Gastrocnemius medialis (tissue), 4 donors: ENCODE data around the gene ENOX1. TPM values are rescaled to one million over a fixed set of nuclear protein-coding genes. Genes with fewer than 3 reads are reported as not detected.

Experiments
- ATAC-seq, 2 donors: fragments of 150-250 bp; one replicate each; pipeline ENCODE4 v1.9.1; 2016
- DNase-seq, 2 donors: peaks; one replicate each; pipeline ENCODE4 v3.0.0-alpha.2; 2019
- H3K27ac ChIP-seq, 4 donors: fragments of 200-600 bp; sonication (generic); 1 replicate in 1 of 4; 2 replicates in 3 of 4; pipeline ENCODE4 v1.5.1; 2016 to 2018; ENCODE audit warnings: mild to moderate bottlenecking in 2 of 4, moderate library complexity in 1 of 4
- H3K27me3 ChIP-seq, 3 donors: fragments of 200-600 bp; sonication (generic) in 2 of 3; 1 replicate in 1 of 3; 2 replicates in 2 of 3; pipeline versions ENCODE4 v1.5.1 to v1.6.0; 2016 to 2019; ENCODE audit warnings: mild to moderate bottlenecking in 1 of 3, moderate library complexity in 1 of 3
- H3K36me3 ChIP-seq, 2 donors: fragments of 200-600 bp; sonication (generic) in 1 of 2; one replicate each; pipeline ENCODE4 v1.5.1; 2017 to 2018
- H3K4me1 ChIP-seq, 2 donors: fragments of 200-600 bp; sonication (generic) in 1 of 2; one replicate each; pipeline ENCODE4 v1.5.1; 2016 to 2017; ENCODE audit warnings: mild to moderate bottlenecking in 2 of 2
- H3K4me3 ChIP-seq, 4 donors: fragments of 200-600 bp; sonication (generic) in 3 of 4; 1 replicate in 1 of 4; 2 replicates in 3 of 4; pipeline ENCODE4 v1.5.1; 2016 to 2019; ENCODE audit warnings: mild to moderate bottlenecking in 2 of 4
- H3K9me3 ChIP-seq, 3 donors: fragments of 200-600 bp; sonication (generic) in 2 of 3; 1 replicate in 1 of 3; 2 replicates in 2 of 3; pipeline ENCODE4 v1.5.1; 2016 to 2019
- POLR2A ChIP-seq, 2 donors: fragments of 450-650 bp; IDR thresholded peaks; one replicate each; pipeline ENCODE4 v1.6.1; 2017; ENCODE audit warnings: antibody characterized with exemption in 2 of 2, mild to moderate bottlenecking in 2 of 2, moderate library complexity in 2 of 2
- in situ Hi-C, 4 donors: fragments of 200-750 bp; cut with MboI; loops; one replicate each; pipeline versions ENCODE4 v1.15.0 to v1.8.0; 2017; ENCODE audit warnings: low sequenced_read_pairs in 4 of 4
- intact Hi-C: fragments of 100-400 bp; cut with DNase I; formaldehyde crosslinking; loops from one replicate; pipeline ENCODE4 v1.15.1; 2023; ENCODE audit warnings: low total_unique reads
- total RNA-seq, 4 donors: library from RNA; depleted of rRNA; stranded (reverse); fragments of >200 nt; gene quantifications; one replicate each; pipeline versions ENCODE4 v1.1.0 to v1.2.3, GENCODE V29; 2016
- TF ChIP-seq, protein P1 (sequence below), 5 experiments: fragments of 450-650 bp in 3 of 5; fragments of 200-600 bp in 2 of 5; sonication (generic) in 2 of 5; IDR thresholded peaks in 4 of 5; conservative IDR thresholded peaks in 1 of 5; 1 replicate in 4 of 5; 2 replicates in 1 of 5; pipeline ENCODE4 v1.5.1; 2016 to 2019; ENCODE audit warnings: antibody characterized with exemption in 5 of 5, mild to moderate bottlenecking in 3 of 5, moderate library complexity in 3 of 5

Gene ENOX1
- total RNA-seq, 4 donors from 2014 or later = 0.46 to 3.5 (median 1.8) TPM

DNA sequence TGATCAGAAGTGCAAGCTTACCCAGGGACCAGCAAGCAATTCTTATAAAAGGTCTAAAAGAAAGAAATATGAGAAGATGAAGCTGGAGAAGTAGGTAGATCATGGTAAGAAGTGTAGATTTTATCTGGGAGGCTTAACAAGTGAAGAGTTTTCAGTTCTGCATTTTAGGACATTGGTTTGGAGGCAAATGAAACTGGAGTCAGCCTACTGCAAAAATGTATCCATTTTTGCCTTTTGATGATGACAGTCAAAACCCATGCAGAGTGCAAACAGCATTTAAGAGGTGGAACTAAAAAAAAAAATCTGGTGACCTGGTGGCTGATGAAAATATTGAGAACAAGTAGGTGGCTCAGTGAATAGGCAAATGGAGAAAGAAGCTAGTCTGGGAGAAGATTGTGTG, 546.5 kb downstream of the ENOX1 start:
- Histone ChIP-seq H3K36me3 (no peaks in the 10 kb centered on the region), H3K9me3 (no peaks in the 10 kb centered on the region), H3K27ac (no peak overlapping the region), H3K4me3 (no peak overlapping the region), H3K4me1 (no peaks in the 10 kb centered on the region), H3K27me3 (no peaks in the 10 kb centered on the region)
- DNase-seq = no peak
- intact Hi-C loops (no loop called here), in situ Hi-C loops (no loop called here)
- TF ChIP-seq, protein P1, sequence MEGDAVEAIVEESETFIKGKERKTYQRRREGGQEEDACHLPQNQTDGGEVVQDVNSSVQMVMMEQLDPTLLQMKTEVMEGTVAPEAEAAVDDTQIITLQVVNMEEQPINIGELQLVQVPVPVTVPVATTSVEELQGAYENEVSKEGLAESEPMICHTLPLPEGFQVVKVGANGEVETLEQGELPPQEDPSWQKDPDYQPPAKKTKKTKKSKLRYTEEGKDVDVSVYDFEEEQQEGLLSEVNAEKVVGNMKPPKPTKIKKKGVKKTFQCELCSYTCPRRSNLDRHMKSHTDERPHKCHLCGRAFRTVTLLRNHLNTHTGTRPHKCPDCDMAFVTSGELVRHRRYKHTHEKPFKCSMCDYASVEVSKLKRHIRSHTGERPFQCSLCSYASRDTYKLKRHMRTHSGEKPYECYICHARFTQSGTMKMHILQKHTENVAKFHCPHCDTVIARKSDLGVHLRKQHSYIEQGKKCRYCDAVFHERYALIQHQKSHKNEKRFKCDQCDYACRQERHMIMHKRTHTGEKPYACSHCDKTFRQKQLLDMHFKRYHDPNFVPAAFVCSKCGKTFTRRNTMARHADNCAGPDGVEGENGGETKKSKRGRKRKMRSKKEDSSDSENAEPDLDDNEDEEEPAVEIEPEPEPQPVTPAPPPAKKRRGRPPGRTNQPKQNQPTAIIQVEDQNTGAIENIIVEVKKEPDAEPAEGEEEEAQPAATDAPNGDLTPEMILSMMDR (IDR thresholded peaks at IDR 0.05 in 4 of 5, conservative IDR thresholded peaks at IDR 0.05 in 1 of 5) = no peak
- no peak for TF ChIP-seq POLR2A (IDR thresholded peaks at IDR 0.05)
- no peak for ATAC-seq

DNA sequence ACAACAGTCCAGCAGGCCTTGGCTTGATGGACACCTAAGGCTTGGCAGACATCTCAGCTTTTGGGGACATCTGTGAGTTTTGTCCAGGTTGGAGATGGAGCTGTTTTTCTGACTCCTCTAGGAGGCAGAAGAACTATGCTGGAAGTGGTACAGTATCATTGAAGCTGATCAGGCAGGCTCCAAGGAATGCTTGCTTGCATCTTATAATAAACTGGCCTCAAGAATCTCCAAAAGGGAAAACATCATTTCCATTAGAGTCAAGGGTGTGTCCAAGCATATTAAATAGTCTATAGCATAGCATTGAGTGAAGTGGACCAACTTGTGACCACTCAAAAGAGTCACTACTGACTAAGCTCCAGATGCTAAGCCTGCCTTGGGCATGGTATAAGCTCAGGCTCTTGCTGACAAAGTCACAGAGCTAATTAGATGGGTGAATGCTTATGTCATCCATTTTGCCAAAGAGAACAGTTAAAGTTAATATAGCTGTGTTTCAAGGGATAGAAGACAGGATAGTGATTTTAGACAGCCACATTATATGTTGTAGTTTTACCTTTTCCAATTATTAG, 547.4 kb downstream of the ENOX1 start:
- H3K27ac ChIP-seq = no peak overlapping the region
- TF ChIP-seq, protein P1 (IDR thresholded peaks at IDR 0.05 in 4 of 5, conservative IDR thresholded peaks at IDR 0.05 in 1 of 5) = no peak
- TF ChIP-seq POLR2A (IDR thresholded peaks at IDR 0.05) = no peak
- no peaks in the 10 kb centered on the region for H3K4me1 ChIP-seq
- no peaks in the 10 kb centered on the region for H3K9me3 ChIP-seq
- DNase-seq (no peak), ATAC-seq (no peak)
- intact Hi-C loops = no loop called here
- in situ Hi-C loops = no loop called here
- no peaks in the 10 kb centered on the region for H3K36me3 ChIP-seq
- no peaks in the 10 kb centered on the region for H3K27me3 ChIP-seq
- H3K4me3 ChIP-seq = no peak overlapping the region

DNA sequence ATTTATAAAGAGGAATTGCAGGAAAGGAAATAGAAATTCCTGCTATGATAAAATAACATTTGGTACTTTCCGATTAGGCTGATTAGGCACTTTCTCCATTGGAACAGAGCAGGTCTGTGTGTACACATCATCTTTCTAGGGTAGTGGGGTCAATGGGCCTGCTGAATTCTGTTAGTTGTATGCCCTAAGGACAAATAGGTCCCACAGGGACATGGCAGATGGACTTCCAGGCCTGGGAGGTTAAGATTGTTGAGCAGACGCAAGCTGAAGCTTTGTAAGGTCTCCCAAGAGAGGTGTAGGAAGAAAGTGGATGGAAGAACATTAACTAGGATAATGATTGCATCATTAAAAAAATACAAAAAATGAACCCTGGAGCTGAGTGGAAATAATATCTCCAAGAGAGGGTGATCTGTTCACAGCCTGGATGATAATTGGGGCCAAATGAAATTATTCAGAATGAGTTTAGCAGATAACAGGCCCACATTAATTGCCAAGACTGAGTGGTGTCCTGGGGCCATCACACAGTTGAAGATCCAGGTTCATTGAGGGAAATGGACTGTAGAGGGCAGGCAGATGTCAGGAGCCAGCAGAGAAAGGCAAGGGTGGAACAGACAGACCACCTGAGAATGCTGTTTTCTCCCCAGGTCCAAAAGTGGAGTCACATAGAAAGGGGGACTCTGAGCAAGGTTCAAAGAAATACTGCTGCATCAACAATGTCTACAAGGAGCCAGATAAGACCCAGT, 548.3 kb downstream of the ENOX1 start:
- H3K4me3 ChIP-seq = no peak overlapping the region
- TF ChIP-seq, protein P1 (IDR thresholded peaks at IDR 0.05 in 4 of 5, conservative IDR thresholded peaks at IDR 0.05 in 1 of 5) = no peak
- no peak for TF ChIP-seq POLR2A (IDR thresholded peaks at IDR 0.05)

DNA sequence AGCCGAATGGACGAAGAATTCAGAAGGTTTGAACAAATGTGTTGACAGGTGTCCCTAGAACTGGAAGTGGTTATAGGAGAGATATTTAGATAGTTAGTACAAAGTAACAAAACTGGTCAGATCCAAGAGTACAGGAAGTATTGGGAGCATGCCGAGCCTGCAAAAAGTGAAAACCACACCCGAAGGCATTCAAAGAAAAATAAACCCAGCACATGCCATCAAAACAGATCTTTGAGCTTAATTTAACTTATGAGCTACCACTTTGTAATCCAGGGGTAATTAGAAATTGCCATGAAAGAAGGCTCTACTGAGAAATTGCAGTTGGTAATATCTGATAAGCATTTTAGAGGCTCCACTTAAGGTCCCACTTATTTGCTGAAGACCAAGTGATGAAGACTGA, 549.2 kb downstream of the ENOX1 start:
- no peaks in the 10 kb centered on the region for H3K36me3 ChIP-seq
- TF ChIP-seq POLR2A (IDR thresholded peaks at IDR 0.05) = no peak
- TF ChIP-seq, protein P1 (IDR thresholded peaks at IDR 0.05 in 4 of 5, conservative IDR thresholded peaks at IDR 0.05 in 1 of 5) = no peak
- intact Hi-C loops (no loop called here), in situ Hi-C loops (no loop called here)
- H3K4me1 ChIP-seq = no peaks in the 10 kb centered on the region
- no peaks in the 10 kb centered on the region for H3K27me3 ChIP-seq
- DNase-seq = no peak
- no peak for ATAC-seq
- H3K9me3 ChIP-seq = no peaks in the 10 kb centered on the region
- no peak overlapping the region for H3K4me3 ChIP-seq
- H3K27ac ChIP-seq = no peak overlapping the region

More for the DNA sequence above, 548.3 kb downstream of the ENOX1 start:
- H3K4me1 ChIP-seq = no peaks in the 10 kb centered on the region
- ATAC-seq = no peak
- H3K36me3 ChIP-seq = no peaks in the 10 kb centered on the region
- no peak overlapping the region for H3K27ac ChIP-seq
- no peaks in the 10 kb centered on the region for H3K9me3 ChIP-seq
- in situ Hi-C loops = no loop called here
- DNase-seq = no peak
- no peaks in the 10 kb centered on the region for H3K27me3 ChIP-seq
- intact Hi-C loops = no loop called here
